Neural progenitor cell (in vitro differentiated cells): Measurements from ENCODE around the gene MITD1.

ENCODE experiments used
- CTCF ChIP-seq: fragments of 200-600 bp; sonication (generic); IDR thresholded peaks from 2 replicates; pipeline ENCODE4 v1.5.1; 2017; ENCODE audit warnings: antibody characterized with exemption, mild to moderate bottlenecking
- EZH2 ChIP-seq: fragments of 200-600 bp; sonication (generic); IDR thresholded peaks from 2 replicates; pipeline ENCODE4 v1.6.1; 2017; ENCODE audit warnings: antibody characterized with exemption, mild to moderate bottlenecking, moderate library complexity
- EZH2phosphoT487 ChIP-seq: fragments of 200-600 bp; sonication (generic); IDR thresholded peaks from 2 replicates; pipeline ENCODE4 v1.6.1; 2017; ENCODE audit warnings: antibody characterized with exemption

- TF ChIP-seq CTCF (no peak), EZH2phosphoT487 (no peak), EZH2 (no peak)
These were observed 19.4 kb upstream of the MITD1 start for GRCh38 chr2:99200076-99200800.
